K562 (cell line): ENCODE results near the gene SLC12A6. TPM values are rescaled to one million over a fixed set of nuclear protein-coding genes. Genes with fewer than 3 reads are reported as not detected.

Source experiments
- ATAC-seq: fragments of 200-7000 bp; cut with Tn5 transposase; 3 replicates; pipeline ENCODE4 v1.9.1; 2020; ENCODE audit warnings: moderate library complexity
- BruUV-seq: library from RNA; stranded (reverse); fragments of 400-500 nt; replicated peaks from 2 replicates; lab custom pipeline; 2021; lab: Mats Ljungman, UMichigan
- CTCF ChIA-PET: fragments of 300-600 bp; formaldehyde crosslinking; extraction: SDS; loops from one replicate; lab custom pipeline; 2021; ENCODE audit warnings: low intra/inter-chr PET ratio; lab: Yijun Ruan, JAX
- POLR2A ChIA-PET: fragments of 300-600, 350-650 bp; sonication (Branson Sonifier 250); formaldehyde crosslinking; extraction: SDS; loops from one replicate; lab custom pipeline; 2021; ENCODE audit warnings: antibody characterized with exemption, inconsistent platforms; lab: Yijun Ruan, JAX
- DNase-seq, 4 experiments: peaks; one replicate each; pipeline versions ENCODE4 v3.0.0 to v3.0.0-alpha.2; 2011 to 2018; ENCODE audit warnings: low spot score in 3 of 4, mixed read lengths in 3 of 4; ENCODE audit errors: extremely low read depth in 1 of 4
- FAIRE-seq: peaks from 2 replicates; lab custom pipeline; 2011; peaks lifted over from hg19 to GRCh38; lab: Jason Lieb, UNC
- H2AFZ ChIP-seq: 2 replicates; pipeline ENCODE4 v1.6.0; 2011; ENCODE audit warnings: low read depth, low read length, control low read depth, inconsistent platforms
- H3K27ac ChIP-seq: fragments of 200-600 bp; 3 replicates; pipeline ENCODE4 v1.8.0; 2011; ENCODE audit warnings: low read depth, mild to moderate bottlenecking, control low read depth, inconsistent platforms, low read length, moderate library complexity, mixed read lengths; ENCODE audit errors: extremely low read depth
- H3K27me3 ChIP-seq, 2 experiments: fragments of 300-600 bp in 1 of 2; 2 replicates in 1 of 2; 3 replicates in 1 of 2; pipeline versions ENCODE4 v1.6.0 to v1.8.0; 2011; ENCODE audit warnings: inconsistent platforms in 2 of 2, low read length in 2 of 2, mild to moderate bottlenecking in 1 of 2, mixed read lengths in 1 of 2, moderate library complexity in 1 of 2; ENCODE audit not compliant: control insufficient read depth in 2 of 2, insufficient read depth in 2 of 2
- H3K36me3 ChIP-seq: fragments of 300-600 bp; 3 replicates; pipeline ENCODE4 v1.8.0; 2011; ENCODE audit warnings: mild to moderate bottlenecking, low read length, inconsistent platforms; ENCODE audit not compliant: control insufficient read depth, insufficient read depth
- H3K4me1 ChIP-seq, 2 experiments: fragments of 200-600 bp in 1 of 2; replicated peaks in 1 of 2; 2 replicates in 1 of 2; 3 replicates in 1 of 2; pipeline versions ENCODE4 v1.5.1 to v1.8.0; 2011; ENCODE audit warnings: inconsistent platforms in 2 of 2, low read length in 2 of 2, mild to moderate bottlenecking in 1 of 2, mixed read lengths in 1 of 2, moderate library complexity in 1 of 2; ENCODE audit not compliant: control insufficient read depth in 2 of 2, insufficient read depth in 2 of 2
- H3K4me2 ChIP-seq: 2 replicates; pipeline ENCODE4 v1.6.1; 2011; ENCODE audit warnings: low read length, control low read depth, inconsistent platforms, mixed read lengths; ENCODE audit not compliant: insufficient read depth
- H3K4me3 ChIP-seq: fragments of 200-600 bp; sonication (generic), shearing (Covaris generic); 2 replicates; pipeline ENCODE4 v1.5.1; 2016; ENCODE audit warnings: control low read depth, inconsistent platforms
- H3K79me2 ChIP-seq: fragments of 200-600 bp; 3 replicates; pipeline ENCODE4 v1.8.0; 2011; ENCODE audit warnings: low read length, inconsistent platforms; ENCODE audit not compliant: control insufficient read depth, insufficient read depth
- H3K9ac ChIP-seq, 2 experiments: 2 replicates each; pipeline versions ENCODE4 v1.6.0 to v1.6.1; 2011; ENCODE audit warnings: low read depth in 2 of 2, low read length in 2 of 2, control low read depth in 1 of 2, inconsistent platforms in 1 of 2, mild to moderate bottlenecking in 1 of 2, mixed read lengths in 1 of 2; ENCODE audit not compliant: insufficient read depth in 1 of 2
- H3K9me1 ChIP-seq: one replicate; pipeline ENCODE4 v1.6.0; 2011; ENCODE audit warnings: inconsistent platforms, mild to moderate bottlenecking, low read length, moderate library complexity; ENCODE audit not compliant: control insufficient read depth, insufficient read depth
- H3K9me3 ChIP-seq: replicated peaks from 2 replicates; pipeline ENCODE4 v1.5.1; 2011; ENCODE audit warnings: low read depth, low read length, inconsistent platforms; ENCODE audit not compliant: control insufficient read depth, insufficient read depth
- H4K20me1 ChIP-seq: replicated peaks from 2 replicates; pipeline ENCODE4 v1.6.1; 2011; ENCODE audit warnings: low read length, inconsistent platforms, mixed read lengths; ENCODE audit not compliant: control insufficient read depth, insufficient read depth
- ARID1B ChIP-seq: fragments of 450-650 bp; IDR thresholded peaks from 2 replicates; pipeline ENCODE4 v1.6.1; 2016; ENCODE audit warnings: antibody characterized with exemption, mild to moderate bottlenecking, inconsistent platforms
- ATF2 ChIP-seq: sonication (generic); formaldehyde crosslinking; IDR thresholded peaks from 2 replicates; pipeline ENCODE4 v1.8.1; 2022; ENCODE audit warnings: missing genetic modification reagents
- KAT2B ChIP-seq: IDR thresholded peaks from one replicate; pipeline ENCODE4 v1.6.1; 2012; ENCODE audit warnings: low read depth, mild to moderate bottlenecking, control low read depth, inconsistent platforms, low read length, moderate library complexity
- ZFP91 ChIP-seq: sonication (generic); formaldehyde crosslinking; IDR thresholded peaks from 2 replicates; pipeline ENCODE4 v1.8.0; 2022; ENCODE audit warnings: mild to moderate bottlenecking, missing genetic modification reagents
- ZNF436 ChIP-seq: fragments of 250-450, 450-650 bp; sonication (Bioruptor Pico); formaldehyde crosslinking; IDR thresholded peaks from 2 replicates; pipeline ENCODE4 v1.7.0; 2020; ENCODE audit warnings: mild to moderate bottlenecking
- ZNF589 ChIP-seq: fragments of 200-800 bp; sonication (Bioruptor generic); IDR thresholded peaks from 2 replicates; pipeline ENCODE4 v1.6.1; 2016; ENCODE audit warnings: low read depth, missing genetic modification characterization, missing compliant biosample characterization
- WGBS: fragments of 100-300 bp; shearing (Covaris generic); methylation state at CpG from one replicate; pipeline ENCODE4 v1.1.6; 2016; ENCODE audit warnings: low coverage, mixed read lengths; ENCODE audit not compliant: insufficient coverage; ENCODE audit errors: missing lambda C conversion rate; 5-methylcytosine and 5-hydroxymethylcytosine counted together
- in situ Hi-C: fragments of 300-500 bp; cut with MboI; formaldehyde crosslinking; loops from 4 replicates; pipeline ENCODE4 v1.15.0; 2018; ENCODE audit warnings: inconsistent platforms, mixed read lengths
- intact Hi-C: fragments of 100-400 bp; cut with micrococcal nuclease; formaldehyde crosslinking; loops from 2 replicates; pipeline ENCODE4 v1.14.2; 2022
- polyA plus RNA-seq, 8 experiments: library from polyadenylated mRNA; depleted of rRNA in 4 of 8; stranded (reverse) in 5 of 8; unstranded in 3 of 8; fragments of >200 nt; fragmentation: Nextera tagmentation in 2 of 8; fragmentation: Illumina TruSeq in 1 of 8; extraction: Ambion mirVana in 2 of 8; extraction: Trizol in 1 of 8; gene quantifications; 2 replicates each; pipeline versions ENCODE4 v1.2.1 to v1.2.3, GENCODE V29; 2011 to 2014; ENCODE audit warnings: inconsistent platforms in 1 of 8, missing spikeins in 1 of 8
- total RNA-seq, 7 experiments: library from RNA; depleted of rRNA in 6 of 7; stranded (reverse); fragments of >200 nt in 6 of 7; fragmentation: Illumina TruSeq in 2 of 7; extraction: Trizol in 2 of 7; gene quantifications; 2 replicates each; pipeline versions ENCODE4 v1.2.1 to v1.2.3, GENCODE V29; 2011 to 2021; ENCODE audit warnings: low replicate concordance in 1 of 7
- TF ChIP-seq, protein P1 (sequence below): fragments of 450-650 bp; IDR thresholded peaks from 2 replicates; pipeline ENCODE4 v1.6.1; 2016; ENCODE audit warnings: mild to moderate bottlenecking, moderate library complexity

SLC12A6 gene
- total and polyA plus RNA-seq, 9 of the 15 experiments (the other 6 are each of a cell fraction or from before 2014, with no cell fraction given), result 1.4 to 16.4 (median 6.7) TPM

GRCh38 chr15:34339946-34340345 lies 2.4 kb upstream of the SLC12A6 start:
- no peaks in the 10 kb centered on the region for H3K27me3 ChIP-seq
- H3K4me3 ChIP-seq, result no peak overlapping the region
- intact Hi-C loops (loop anchor here (5.0 kb wide), 1 partner anchor 98 kb away; no protein-coding TSS in a partner anchor), in situ Hi-C loops (no loop called here)
- peaks cover 25 to 28% of the 10 kb centered on the region in 2 experiments for H3K4me1 ChIP-seq
- WGBS, result 87% methylated on average over 3 of the region's 3 CpGs
- H3K27ac ChIP-seq, result no peak overlapping the region
- ChIA-PET CTCF (no interaction called here), POLR2A (interaction anchor here (0.7 to 3.5 kb wide), 3 partner anchors 11 to 18 kb away, joined by 3 to 27 read pairs (median 3); no protein-coding TSS in a partner anchor)
- FAIRE-seq (no peak), ATAC-seq (no peak), DNase-seq (no peak)
- peaks cover 31% of the 10 kb centered on the region for H3K36me3 ChIP-seq
- BruUV-seq, result no TSS peak
- no peak overlapping the region for H2AFZ ChIP-seq
- no peaks in the 10 kb centered on the region for H3K9me1 ChIP-seq
- peaks cover 30% of the 10 kb centered on the region for H3K79me2 ChIP-seq
- H4K20me1 ChIP-seq, result no peaks in the 10 kb centered on the region
- peaks cover 4% of the 10 kb centered on the region for H3K9me3 ChIP-seq
- H3K4me2 ChIP-seq, result no peak overlapping the region
- no peak overlapping the region for H3K9ac ChIP-seq
- TF ChIP-seq KAT2B (no peak), ATF2 (CRISPR knock-in tag) (no peak), ARID1B (no peak), ZFP91 (no peak), ZNF589 (CRISPR knock-in tag) (no peak), ZNF436 (CRISPR knock-in tag) (no peak)
- TF ChIP-seq, protein P1, sequence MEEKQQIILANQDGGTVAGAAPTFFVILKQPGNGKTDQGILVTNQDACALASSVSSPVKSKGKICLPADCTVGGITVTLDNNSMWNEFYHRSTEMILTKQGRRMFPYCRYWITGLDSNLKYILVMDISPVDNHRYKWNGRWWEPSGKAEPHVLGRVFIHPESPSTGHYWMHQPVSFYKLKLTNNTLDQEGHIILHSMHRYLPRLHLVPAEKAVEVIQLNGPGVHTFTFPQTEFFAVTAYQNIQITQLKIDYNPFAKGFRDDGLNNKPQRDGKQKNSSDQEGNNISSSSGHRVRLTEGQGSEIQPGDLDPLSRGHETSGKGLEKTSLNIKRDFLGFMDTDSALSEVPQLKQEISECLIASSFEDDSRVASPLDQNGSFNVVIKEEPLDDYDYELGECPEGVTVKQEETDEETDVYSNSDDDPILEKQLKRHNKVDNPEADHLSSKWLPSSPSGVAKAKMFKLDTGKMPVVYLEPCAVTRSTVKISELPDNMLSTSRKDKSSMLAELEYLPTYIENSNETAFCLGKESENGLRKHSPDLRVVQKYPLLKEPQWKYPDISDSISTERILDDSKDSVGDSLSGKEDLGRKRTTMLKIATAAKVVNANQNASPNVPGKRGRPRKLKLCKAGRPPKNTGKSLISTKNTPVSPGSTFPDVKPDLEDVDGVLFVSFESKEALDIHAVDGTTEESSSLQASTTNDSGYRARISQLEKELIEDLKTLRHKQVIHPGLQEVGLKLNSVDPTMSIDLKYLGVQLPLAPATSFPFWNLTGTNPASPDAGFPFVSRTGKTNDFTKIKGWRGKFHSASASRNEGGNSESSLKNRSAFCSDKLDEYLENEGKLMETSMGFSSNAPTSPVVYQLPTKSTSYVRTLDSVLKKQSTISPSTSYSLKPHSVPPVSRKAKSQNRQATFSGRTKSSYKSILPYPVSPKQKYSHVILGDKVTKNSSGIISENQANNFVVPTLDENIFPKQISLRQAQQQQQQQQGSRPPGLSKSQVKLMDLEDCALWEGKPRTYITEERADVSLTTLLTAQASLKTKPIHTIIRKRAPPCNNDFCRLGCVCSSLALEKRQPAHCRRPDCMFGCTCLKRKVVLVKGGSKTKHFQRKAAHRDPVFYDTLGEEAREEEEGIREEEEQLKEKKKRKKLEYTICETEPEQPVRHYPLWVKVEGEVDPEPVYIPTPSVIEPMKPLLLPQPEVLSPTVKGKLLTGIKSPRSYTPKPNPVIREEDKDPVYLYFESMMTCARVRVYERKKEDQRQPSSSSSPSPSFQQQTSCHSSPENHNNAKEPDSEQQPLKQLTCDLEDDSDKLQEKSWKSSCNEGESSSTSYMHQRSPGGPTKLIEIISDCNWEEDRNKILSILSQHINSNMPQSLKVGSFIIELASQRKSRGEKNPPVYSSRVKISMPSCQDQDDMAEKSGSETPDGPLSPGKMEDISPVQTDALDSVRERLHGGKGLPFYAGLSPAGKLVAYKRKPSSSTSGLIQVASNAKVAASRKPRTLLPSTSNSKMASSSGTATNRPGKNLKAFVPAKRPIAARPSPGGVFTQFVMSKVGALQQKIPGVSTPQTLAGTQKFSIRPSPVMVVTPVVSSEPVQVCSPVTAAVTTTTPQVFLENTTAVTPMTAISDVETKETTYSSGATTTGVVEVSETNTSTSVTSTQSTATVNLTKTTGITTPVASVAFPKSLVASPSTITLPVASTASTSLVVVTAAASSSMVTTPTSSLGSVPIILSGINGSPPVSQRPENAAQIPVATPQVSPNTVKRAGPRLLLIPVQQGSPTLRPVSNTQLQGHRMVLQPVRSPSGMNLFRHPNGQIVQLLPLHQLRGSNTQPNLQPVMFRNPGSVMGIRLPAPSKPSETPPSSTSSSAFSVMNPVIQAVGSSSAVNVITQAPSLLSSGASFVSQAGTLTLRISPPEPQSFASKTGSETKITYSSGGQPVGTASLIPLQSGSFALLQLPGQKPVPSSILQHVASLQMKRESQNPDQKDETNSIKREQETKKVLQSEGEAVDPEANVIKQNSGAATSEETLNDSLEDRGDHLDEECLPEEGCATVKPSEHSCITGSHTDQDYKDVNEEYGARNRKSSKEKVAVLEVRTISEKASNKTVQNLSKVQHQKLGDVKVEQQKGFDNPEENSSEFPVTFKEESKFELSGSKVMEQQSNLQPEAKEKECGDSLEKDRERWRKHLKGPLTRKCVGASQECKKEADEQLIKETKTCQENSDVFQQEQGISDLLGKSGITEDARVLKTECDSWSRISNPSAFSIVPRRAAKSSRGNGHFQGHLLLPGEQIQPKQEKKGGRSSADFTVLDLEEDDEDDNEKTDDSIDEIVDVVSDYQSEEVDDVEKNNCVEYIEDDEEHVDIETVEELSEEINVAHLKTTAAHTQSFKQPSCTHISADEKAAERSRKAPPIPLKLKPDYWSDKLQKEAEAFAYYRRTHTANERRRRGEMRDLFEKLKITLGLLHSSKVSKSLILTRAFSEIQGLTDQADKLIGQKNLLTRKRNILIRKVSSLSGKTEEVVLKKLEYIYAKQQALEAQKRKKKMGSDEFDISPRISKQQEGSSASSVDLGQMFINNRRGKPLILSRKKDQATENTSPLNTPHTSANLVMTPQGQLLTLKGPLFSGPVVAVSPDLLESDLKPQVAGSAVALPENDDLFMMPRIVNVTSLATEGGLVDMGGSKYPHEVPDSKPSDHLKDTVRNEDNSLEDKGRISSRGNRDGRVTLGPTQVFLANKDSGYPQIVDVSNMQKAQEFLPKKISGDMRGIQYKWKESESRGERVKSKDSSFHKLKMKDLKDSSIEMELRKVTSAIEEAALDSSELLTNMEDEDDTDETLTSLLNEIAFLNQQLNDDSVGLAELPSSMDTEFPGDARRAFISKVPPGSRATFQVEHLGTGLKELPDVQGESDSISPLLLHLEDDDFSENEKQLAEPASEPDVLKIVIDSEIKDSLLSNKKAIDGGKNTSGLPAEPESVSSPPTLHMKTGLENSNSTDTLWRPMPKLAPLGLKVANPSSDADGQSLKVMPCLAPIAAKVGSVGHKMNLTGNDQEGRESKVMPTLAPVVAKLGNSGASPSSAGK, result no peak
